ENCODE measurements around the gene EMSY. TPM values are rescaled to one million over a fixed set of nuclear protein-coding genes. Genes with fewer than 3 reads are reported as not detected.
"Not testable (repeated sequence)": the region's sequence is repeated elsewhere in the genome, so short reads cannot be mapped to it uniquely, and the experiment has no call there.

EMSY gene
- total RNA-seq, 1 donor from 2014 or later = 32.1 TPM

DNA sequence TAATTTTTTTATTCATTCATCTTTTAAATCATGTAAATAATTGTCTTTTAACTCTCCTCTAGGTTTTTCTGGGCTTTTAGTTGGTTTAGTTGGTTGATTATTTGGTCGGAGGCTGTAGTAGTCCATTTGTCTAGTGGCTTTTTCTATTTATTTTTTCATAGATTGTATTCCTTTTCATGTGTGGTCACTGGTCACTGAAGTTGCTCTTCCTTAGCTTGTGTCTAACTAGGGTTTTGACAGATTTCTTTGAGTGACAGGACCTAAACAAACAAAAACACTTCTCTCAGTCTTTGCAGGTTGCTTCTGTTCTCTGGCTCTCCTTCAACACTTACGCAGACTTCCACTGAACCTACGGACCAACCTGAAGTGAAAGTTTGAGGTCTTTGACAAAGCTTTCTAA lies 112.6 kb downstream of the EMSY start:
- no peak overlapping the region for H3K27ac Mint-ChIP-seq
- intact Hi-C loops (cut with micrococcal nuclease) = no loop called here
- peaks cover 5% of the 10 kb centered on the region for H3K9me3 Mint-ChIP-seq
- peaks cover 8% of the 10 kb centered on the region for H3K27me3 Mint-ChIP-seq
- no peaks in the 10 kb centered on the region for H3K36me3 Mint-ChIP-seq (ENCODE audit: low read depth)
- peaks cover 27% of the 10 kb centered on the region for H3K4me1 Mint-ChIP-seq
- no peak for DNase-seq
- H3K4me3 Mint-ChIP-seq = no peak overlapping the region

DNA sequence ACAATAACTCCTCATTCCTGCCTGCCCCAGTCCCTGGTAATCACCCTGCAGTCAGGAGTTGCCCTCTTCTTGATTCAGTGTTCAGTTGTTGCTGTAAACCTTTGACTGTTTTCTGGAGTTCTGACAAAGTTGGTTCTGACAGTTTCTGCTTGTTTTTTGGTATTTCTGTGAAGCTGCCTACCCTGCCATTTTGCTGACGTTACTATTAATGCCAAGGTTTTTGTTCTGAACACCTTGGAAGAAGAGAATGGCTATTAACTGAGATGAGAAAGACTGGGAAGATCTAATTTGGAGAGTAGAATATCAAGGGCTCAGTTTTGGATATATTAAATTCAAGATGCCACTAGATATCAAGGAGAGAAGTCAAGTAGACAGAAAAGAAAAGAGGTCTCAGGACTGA lies 113.7 kb downstream of the EMSY start:
- intact Hi-C loops (cut with micrococcal nuclease) = no loop called here
- Mint-ChIP-seq H3K27ac (no peak overlapping the region), H3K36me3 (ENCODE audit: low read depth) (no peaks in the 10 kb centered on the region), H3K4me3 (no peak overlapping the region), H3K9me3 (peaks cover 5% of the 10 kb centered on the region), H3K27me3 (peaks cover 8% of the 10 kb centered on the region), H3K4me1 (peaks cover 27% of the 10 kb centered on the region)
- no peak for DNase-seq

DNA sequence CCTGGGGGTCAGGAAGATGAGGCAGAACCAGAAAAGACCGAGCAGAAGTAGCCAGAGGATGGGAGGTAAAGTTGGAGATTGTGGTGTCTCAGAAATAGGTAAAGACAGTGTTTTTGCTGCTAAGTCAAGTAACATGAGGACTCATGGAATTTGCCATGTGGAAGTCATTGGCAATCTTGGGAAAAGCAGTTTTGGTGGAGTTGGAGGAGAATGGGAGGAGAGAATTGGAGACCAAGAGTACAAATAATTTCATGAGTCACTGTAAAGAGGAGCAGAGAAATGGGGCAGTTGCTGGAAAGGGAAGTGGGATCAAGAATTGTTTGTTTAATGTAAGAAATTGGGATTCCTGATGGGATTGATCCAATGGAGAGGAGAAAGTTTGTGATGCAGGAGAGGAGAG lies 114.1 kb downstream of the EMSY start:
- peaks cover 8% of the 10 kb centered on the region for H3K27me3 Mint-ChIP-seq
- no peak for DNase-seq
- intact Hi-C loops (cut with micrococcal nuclease) = no loop called here
- H3K4me3 Mint-ChIP-seq = no peak overlapping the region
- H3K27ac Mint-ChIP-seq = no peak overlapping the region
- H3K4me1 Mint-ChIP-seq = peaks cover 24% of the 10 kb centered on the region
- H3K9me3 Mint-ChIP-seq = peaks cover 5% of the 10 kb centered on the region
- no peaks in the 10 kb centered on the region for H3K36me3 Mint-ChIP-seq (ENCODE audit: low read depth)

DNA sequence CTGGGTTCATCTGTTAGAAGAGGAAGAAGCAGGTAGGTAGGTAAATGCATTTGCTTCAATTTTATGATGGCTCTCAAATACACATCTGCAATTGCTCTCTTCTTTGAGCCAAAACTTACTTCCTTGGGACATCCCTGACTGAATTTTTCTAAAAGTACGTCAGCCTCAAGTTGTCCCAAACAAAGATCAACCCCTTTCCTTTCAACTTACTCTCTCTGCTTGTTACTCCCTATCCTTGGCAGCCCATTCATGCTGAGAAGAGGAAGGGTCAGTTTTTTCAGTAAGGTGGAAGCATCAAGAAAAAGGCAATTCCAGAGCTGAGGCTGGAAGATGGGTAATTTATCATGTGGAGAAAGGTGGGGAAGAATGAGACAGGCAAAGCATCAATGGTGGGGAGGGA lies 114.5 kb downstream of the EMSY start:
- peaks cover 24% of the 10 kb centered on the region for H3K4me1 Mint-ChIP-seq

DNA sequence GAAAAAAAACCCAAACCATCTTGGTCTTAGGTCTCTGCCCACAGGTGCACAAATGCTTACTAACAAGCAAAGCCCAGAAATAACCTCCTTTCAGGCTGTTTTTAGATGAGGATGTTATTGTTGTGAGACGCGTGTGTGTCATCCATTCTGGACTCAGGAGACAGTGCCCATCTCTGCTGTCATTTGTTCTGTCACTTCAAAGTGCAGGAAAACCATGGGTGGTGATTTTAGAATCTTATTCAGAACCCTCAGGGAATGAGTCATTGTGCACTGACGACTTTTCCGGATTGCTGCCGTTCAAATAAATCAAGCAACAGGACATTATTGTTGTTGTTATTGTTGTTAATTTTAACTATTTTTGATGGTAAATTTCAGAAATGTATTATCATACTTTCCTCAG lies 115.4 kb downstream of the EMSY start:
- peak overlapping the region; percentile 47 for H3K27ac Mint-ChIP-seq
- peaks cover 5% of the 10 kb centered on the region for H3K36me3 Mint-ChIP-seq (ENCODE audit: low read depth)
- H3K27me3 Mint-ChIP-seq = peaks cover 12% of the 10 kb centered on the region
- peak; percentile 77 for DNase-seq
- H3K9me3 Mint-ChIP-seq = peaks cover 5% of the 10 kb centered on the region
- H3K4me3 Mint-ChIP-seq = no peak overlapping the region
- intact Hi-C loops (cut with micrococcal nuclease) = loop anchor here (2.0 kb wide), 1 partner anchor 29 kb away; no protein-coding TSS in a partner anchor
- H3K4me1 Mint-ChIP-seq = peaks cover 24% of the 10 kb centered on the region

More for the DNA sequence above, 114.5 kb downstream of the EMSY start:
- Mint-ChIP-seq H3K9me3 (peaks cover 5% of the 10 kb centered on the region), H3K27me3 (peaks cover 8% of the 10 kb centered on the region), H3K27ac (peak overlapping the region; percentile 14), H3K4me3 (no peak overlapping the region), H3K36me3 (ENCODE audit: low read depth) (no peaks in the 10 kb centered on the region)
- no peak for DNase-seq
- intact Hi-C loops (cut with micrococcal nuclease) = no loop called here

DNA sequence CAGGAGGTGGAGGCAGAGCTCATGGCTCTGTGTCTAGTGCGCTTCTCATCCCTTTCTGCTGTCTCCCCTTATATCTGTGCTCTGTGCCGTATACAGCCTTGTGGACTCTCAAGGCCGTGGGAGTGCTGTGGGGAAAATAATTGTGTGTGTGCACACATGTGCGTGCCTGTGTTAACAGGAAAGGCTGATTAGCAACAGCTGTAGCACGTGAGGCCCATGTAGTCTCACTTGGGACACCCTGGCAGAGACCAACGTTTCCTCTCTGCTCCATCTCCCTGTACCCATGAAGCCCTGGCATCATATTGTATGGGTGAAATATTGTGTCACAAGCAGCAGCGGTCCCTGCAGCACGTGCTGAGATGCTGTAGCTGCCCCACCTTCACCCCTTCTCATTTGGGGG lies 116.4 kb downstream of the EMSY start:
- intact Hi-C loops (cut with micrococcal nuclease) = loop anchor here (2.0 kb wide), 1 partner anchor 28 kb away; no protein-coding TSS in a partner anchor
- H3K27ac Mint-ChIP-seq = no peak overlapping the region

DNA sequence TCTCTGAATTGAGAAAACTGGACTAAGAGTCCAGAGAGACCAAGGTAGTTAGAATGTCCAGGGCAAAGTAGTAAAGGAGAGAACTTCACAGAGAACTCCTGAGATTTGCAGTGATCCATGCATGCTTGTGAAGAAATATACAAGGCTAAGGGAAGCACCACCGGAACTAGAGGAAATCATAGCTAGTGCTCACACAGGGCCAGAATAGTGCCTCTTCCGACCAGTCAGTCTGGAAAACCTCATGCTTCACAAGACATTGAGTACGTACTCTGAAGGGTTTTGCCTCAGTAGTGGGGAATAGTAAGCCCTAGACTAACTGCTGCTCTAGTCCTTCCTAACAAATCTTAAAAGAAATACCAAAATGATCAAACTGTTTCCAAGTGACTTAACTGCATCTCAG lies 117.7 kb downstream of the EMSY start:
- Mint-ChIP-seq H3K27me3 (peaks cover 12% of the 10 kb centered on the region), H3K9me3 (peaks cover 5% of the 10 kb centered on the region), H3K4me1 (peaks cover 29% of the 10 kb centered on the region), H3K36me3 (ENCODE audit: low read depth) (peaks cover 7% of the 10 kb centered on the region), H3K27ac (no peak overlapping the region), H3K4me3 (no peak overlapping the region)
- DNase-seq = no peak
- intact Hi-C loops (cut with micrococcal nuclease) = no loop called here

More for the DNA sequence above, 116.4 kb downstream of the EMSY start:
- Mint-ChIP-seq H3K9me3 (peaks cover 5% of the 10 kb centered on the region), H3K4me3 (no peak overlapping the region), H3K36me3 (ENCODE audit: low read depth) (peaks cover 7% of the 10 kb centered on the region), H3K27me3 (peaks cover 12% of the 10 kb centered on the region), H3K4me1 (peaks cover 24% of the 10 kb centered on the region)
- no peak for DNase-seq

DNA sequence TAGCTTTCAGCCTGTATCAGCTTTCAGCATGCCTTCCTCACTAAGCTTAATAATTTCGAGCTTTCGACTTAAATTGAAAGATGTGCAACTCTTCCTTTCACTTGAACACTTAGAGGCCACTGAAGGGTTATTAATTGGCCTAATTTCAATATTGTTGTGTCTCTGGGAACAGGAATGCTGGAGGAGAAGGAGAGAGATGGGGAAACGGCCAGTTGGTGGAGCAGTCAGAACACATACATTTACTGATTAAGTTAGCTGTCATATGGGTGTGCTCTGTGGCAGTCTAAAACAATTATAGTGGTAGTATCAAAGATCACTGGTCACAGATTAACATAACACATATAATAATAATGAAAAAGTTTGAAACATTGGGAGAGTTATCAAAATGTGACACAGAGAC lies 119.5 kb downstream of the EMSY start:
- intact Hi-C loops (cut with micrococcal nuclease) = no loop called here
- Mint-ChIP-seq H3K27ac (no peak overlapping the region), H3K9me3 (peaks cover 5% of the 10 kb centered on the region), H3K27me3 (peaks cover 7% of the 10 kb centered on the region), H3K36me3 (ENCODE audit: low read depth) (peaks cover 9% of the 10 kb centered on the region), H3K4me3 (no peak overlapping the region), H3K4me1 (peaks cover 31% of the 10 kb centered on the region)
- no peak for DNase-seq

DNA sequence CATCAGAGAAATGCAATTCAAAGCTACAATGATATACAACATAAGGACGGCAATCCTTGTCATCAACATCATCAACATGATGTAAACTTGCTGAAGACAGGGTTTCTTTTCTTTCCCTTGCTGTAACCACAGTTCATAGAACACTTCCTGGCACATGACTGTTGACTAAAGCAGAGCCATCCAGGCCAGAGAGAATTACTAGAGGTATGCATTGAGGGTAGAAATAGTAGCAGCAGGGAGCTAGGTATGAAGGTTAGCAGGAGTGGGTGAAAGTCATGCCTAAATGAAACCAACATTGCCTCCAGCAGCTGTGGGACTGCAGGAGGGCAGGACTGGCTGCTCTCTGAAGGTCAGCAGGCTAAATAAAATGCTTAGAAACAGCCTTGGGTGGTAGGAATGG lies 122.0 kb downstream of the EMSY start:
- H3K9me3 Mint-ChIP-seq = peaks cover 10% of the 10 kb centered on the region
- H3K4me1 Mint-ChIP-seq = peaks cover 19% of the 10 kb centered on the region
- H3K27ac Mint-ChIP-seq = peak overlapping the region; percentile 18
- intact Hi-C loops (cut with micrococcal nuclease) = no loop called here
- H3K36me3 Mint-ChIP-seq (ENCODE audit: low read depth) = peaks cover 9% of the 10 kb centered on the region
- peak; percentile 73 for DNase-seq
- peaks cover 7% of the 10 kb centered on the region for H3K27me3 Mint-ChIP-seq
- no peak overlapping the region for H3K4me3 Mint-ChIP-seq

DNA sequence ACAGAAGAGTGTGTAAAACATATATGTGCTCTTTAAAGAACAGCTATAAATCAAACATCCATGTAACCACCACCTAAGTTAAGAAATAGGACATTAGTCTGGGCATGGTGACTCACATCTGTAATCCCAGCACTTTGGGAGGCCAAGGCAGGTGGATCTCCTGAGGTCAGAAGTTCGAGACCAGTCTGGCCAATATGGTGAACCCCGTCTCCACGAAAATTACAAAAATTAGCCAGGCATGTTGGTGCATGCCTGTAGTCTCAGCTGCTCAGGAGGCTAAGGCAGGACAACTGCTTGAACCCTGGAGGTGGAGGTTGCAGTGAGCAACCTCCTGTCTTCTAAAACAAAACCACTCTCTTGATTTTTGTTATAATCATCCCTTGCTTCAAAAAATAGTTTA lies 122.4 kb downstream of the EMSY start:
- peaks cover 15% of the 10 kb centered on the region for H3K4me1 Mint-ChIP-seq
- peaks cover 7% of the 10 kb centered on the region for H3K27me3 Mint-ChIP-seq
- no peak overlapping the region for H3K27ac Mint-ChIP-seq
- DNase-seq = no peak
- peaks cover 9% of the 10 kb centered on the region for H3K36me3 Mint-ChIP-seq (ENCODE audit: low read depth)
- H3K4me3 Mint-ChIP-seq = no peak overlapping the region
- peaks cover 10% of the 10 kb centered on the region for H3K9me3 Mint-ChIP-seq
- intact Hi-C loops (cut with micrococcal nuclease) = no loop called here

DNA sequence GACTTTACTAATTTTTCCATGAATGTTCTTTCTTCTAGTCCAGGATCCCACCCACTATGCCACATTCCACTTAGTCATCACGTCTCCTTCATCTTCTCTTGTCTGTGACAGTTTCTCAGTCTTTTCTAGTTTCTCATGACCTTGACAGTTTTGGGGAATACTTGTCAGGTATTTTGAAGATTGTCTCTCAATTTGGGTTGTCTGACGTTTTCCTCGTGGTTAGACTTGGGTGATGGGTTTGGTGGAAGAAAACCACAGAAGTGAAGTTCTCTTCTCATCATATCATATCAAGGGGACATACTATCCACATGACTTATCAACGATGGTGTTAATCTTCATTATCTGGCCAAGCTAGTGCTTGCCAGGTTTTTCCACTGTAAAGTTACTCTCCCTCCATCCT lies 123.3 kb downstream of the EMSY start:
- Mint-ChIP-seq H3K27me3 (peaks cover 11% of the 10 kb centered on the region), H3K27ac (peak overlapping the region; percentile 35), H3K4me3 (peak overlapping the region; percentile 1), H3K36me3 (ENCODE audit: low read depth) (peaks cover 9% of the 10 kb centered on the region), H3K9me3 (peaks cover 10% of the 10 kb centered on the region), H3K4me1 (peaks cover 17% of the 10 kb centered on the region)
- DNase-seq = no peak
- intact Hi-C loops (cut with micrococcal nuclease) = no loop called here

DNA sequence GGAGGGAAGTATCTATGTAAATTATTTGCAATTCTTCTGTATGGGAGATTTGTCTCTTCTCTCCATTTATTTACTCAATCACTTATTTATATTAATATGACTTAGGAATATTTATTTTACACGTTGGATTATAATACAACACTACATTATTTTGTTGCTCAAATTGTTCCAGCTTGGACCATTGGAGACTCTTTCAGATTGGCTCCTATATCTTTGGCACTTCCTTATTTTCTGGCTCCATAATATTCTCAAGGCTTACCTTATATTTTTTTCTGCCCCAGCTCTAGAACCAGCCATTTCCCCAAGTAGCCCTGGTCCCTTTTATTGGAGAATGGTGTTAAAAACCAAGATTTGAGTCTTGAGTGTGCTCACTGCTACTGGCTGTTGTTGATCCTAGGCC lies 123.8 kb downstream of the EMSY start:
- Mint-ChIP-seq H3K36me3 (ENCODE audit: low read depth) (peaks cover 9% of the 10 kb centered on the region), H3K27me3 (peaks cover 13% of the 10 kb centered on the region), H3K27ac (no peak overlapping the region), H3K4me1 (peaks cover 20% of the 10 kb centered on the region), H3K9me3 (peaks cover 10% of the 10 kb centered on the region), H3K4me3 (no peak overlapping the region)
- intact Hi-C loops (cut with micrococcal nuclease) = no loop called here
- no peak for DNase-seq

DNA sequence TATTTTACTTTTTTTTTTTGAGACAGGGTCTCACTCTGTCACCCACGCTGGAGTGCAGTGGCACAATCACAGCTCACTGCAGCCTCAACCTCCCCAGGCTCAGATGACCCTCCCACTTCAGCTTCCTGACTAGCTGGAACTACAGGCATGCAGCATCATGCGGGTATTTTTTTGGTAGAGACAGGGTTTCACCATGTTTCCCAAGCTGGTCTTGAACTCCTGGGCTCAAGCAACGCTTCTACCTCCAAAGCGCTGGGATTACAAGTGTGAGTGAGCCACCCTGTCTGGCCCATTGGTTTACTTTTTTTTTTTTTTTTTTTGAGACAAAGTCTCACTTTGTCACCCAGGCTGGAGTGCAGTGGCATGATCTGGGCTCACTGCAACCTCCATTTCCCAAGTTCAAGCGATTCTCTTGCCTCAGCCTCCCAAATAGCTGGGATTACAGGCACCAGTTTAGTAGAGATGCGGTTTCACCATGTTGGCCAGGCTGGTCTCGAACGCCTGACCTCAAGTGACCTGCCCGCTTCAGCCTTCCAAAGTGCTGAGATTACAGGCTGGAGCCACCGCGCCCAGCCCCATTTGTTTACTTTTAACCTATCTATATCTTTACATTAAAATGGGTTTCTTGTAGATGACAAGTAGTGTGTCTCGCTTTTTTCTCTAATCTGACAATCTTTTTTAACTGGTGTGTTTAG lies 127.5 kb downstream of the EMSY start:
- Mint-ChIP-seq H3K4me1 (peaks cover 23% of the 10 kb centered on the region), H3K9me3 (peaks cover 10% of the 10 kb centered on the region), H3K27me3 (peaks cover 15% of the 10 kb centered on the region)
- H3K27ac Mint-ChIP-seq; intact Hi-C loops (cut with micrococcal nuclease); DNase-seq; H3K36me3 Mint-ChIP-seq (ENCODE audit: low read depth); H3K4me3 Mint-ChIP-seq: not testable (repeated sequence)

DNA sequence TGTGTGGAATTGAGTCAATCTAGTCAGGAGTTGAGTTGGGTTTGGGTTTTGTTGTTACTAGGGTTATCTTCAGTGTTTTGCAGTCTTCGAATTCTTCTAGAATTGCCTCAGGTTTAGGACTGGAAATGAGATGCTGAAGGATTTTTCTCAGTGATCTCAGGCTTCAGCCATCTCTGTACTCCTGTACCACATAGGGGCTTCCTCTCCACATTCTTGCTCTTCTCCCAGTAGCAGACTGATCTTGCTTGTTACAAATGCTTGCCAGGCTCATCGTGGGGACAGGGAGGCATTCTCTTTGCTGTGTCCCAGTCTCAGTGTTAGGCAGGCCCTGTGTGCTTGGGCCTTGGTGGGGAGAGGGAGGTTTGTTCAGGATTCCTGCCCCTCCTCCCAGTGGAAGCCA lies 129.6 kb downstream of the EMSY start:
- peaks cover 4% of the 10 kb centered on the region for H3K9me3 Mint-ChIP-seq
- no peak for DNase-seq
- H3K36me3 Mint-ChIP-seq (ENCODE audit: low read depth) = no peaks in the 10 kb centered on the region
- peaks cover 13% of the 10 kb centered on the region for H3K27me3 Mint-ChIP-seq
- H3K27ac Mint-ChIP-seq = no peak overlapping the region
- H3K4me1 Mint-ChIP-seq = peaks cover 15% of the 10 kb centered on the region
- H3K4me3 Mint-ChIP-seq = no peak overlapping the region
- intact Hi-C loops (cut with micrococcal nuclease) = no loop called here

DNA sequence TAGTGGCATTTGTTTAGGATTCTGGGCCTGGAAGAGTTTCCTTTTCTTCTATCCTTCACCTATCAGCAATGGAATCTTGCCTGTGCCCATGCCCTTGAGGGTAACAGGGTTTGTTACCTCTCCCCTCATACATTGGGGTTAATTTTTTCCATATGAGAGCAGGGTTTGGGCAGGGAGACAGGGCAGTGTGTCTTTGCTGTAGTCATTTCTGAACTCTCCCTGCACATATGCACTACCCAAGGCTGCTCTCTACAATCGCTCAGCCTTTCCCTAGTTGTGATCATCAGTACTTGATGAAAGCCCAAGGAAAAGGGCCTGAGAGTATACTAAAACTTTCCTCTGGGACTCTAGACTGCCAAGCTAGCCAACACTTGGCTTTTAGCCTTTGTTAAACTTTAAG lies 130.1 kb downstream of the EMSY start:
- Mint-ChIP-seq H3K9me3 (peaks cover 4% of the 10 kb centered on the region), H3K36me3 (ENCODE audit: low read depth) (no peaks in the 10 kb centered on the region), H3K27me3 (peaks cover 13% of the 10 kb centered on the region), H3K27ac (no peak overlapping the region), H3K4me3 (no peak overlapping the region), H3K4me1 (peaks cover 15% of the 10 kb centered on the region)
- intact Hi-C loops (cut with micrococcal nuclease) = no loop called here
- DNase-seq = no peak
